HG03135 (cell line): ENCODE data around the gene USP20.
"Not testable (repeated sequence)": the region's sequence is repeated elsewhere in the genome, so short reads cannot be mapped to it uniquely, and the experiment has no call there.

Source experiments
- ATAC-seq: cut with Tn5 transposase; IDR thresholded peaks from one replicate; pipeline ENCODE4 v1.9.1; 2021; ENCODE audit warnings: mild to moderate bottlenecking, moderate library complexity; ENCODE audit not compliant: unreplicated experiment

The USP20 gene

DNA sequence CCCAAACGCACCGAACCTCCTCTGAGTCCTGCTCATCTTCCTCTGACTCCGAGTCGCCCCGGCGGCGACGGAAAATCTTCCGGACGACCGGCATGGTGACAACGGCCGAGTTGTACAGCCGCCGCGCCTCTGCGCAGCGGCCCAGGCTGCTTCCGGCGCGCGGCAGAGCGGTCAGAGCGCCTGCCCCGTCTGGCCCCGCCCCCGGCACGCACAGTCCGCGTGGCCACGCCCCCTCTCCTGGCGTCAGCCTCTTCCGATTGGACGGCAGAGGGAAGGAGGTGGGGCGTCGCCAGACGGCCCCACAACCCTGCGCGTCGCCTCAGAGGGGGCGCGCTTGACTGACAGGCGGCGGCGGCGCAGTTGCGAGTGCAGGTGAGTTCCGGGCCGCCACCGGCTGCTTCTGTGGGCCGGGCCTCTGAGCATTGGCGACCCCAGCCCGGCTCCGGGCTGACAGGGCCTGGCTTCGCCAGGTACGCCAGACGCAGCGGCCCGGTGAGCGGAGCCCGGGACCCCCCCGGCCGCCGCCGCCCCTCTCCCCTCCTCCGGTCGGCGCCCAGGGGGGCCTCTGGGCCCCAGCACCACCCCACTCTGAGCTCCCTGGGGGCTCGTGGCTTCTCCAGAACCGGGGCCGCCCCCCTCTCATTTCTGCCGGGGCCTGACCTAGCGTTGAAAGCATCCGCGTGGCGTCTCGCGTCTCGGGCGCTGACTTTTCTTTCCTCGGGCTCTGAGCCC lies at the start of gene USP20, which contains the start of gene C9orf78:
TSS of gene USP20 (plus strand) at position 331 of the 732 bp plus-strand sequence. CDS start 17,098 bp downstream, outside the sequence.
TSS of gene C9orf78 (minus strand) at position 148 of the 732 bp plus-strand sequence. CDS start at position 94, 54 bp downstream.
- ATAC-seq: peak; percentile 94

DNA sequence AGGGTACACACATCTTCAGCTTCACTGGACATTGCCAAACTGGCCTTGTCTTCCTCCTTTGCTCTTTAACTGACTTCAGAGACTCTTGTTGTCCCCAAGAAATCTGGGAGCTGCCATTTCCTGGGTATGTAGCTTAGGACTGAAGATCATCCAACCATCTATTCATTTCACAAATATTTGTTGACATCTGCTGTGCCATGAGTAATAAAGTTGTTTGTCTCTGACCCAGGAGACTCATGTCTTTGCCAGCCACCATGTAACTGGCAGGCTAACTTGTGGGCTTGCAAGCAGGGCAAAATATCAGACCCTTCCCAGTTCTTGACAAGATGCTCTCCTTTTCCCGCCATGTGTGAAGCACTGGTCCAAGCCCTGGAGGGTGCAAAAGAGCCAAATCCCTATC lies 49.4 kb upstream of the USP20 start:
- no peak for ATAC-seq

- ATAC-seq: no peak
Observed at GRCh38 chr9:129786481-129786880, 48.8 kb upstream of the USP20 start.

GRCh38 chr9:129794549-129794948 lies 40.7 kb upstream of the USP20 start:
- ATAC-seq: no peak

GRCh38 chr9:129796029-129796428 lies 39.2 kb upstream of the USP20 start:
- not testable (repeated sequence) for ATAC-seq

GRCh38 chr9:129798973-129799372 lies 36.3 kb upstream of the USP20 start:
- ATAC-seq: no peak

GRCh38 chr9:129801504-129801903 lies 33.8 kb upstream of the USP20 start:
- no peak for ATAC-seq

- peak; percentile 90 for ATAC-seq
Observed at GRCh38 chr9:129802833-129803675, 32.2 kb upstream of the USP20 start, which contains the start of gene TOR1B. Gene TOR1B, plus strand, starts transcription at chr9:129803184. Its CDS starts 29 bp downstream, at chr9:129803213.

- ATAC-seq: peak; percentile 12
Observed at GRCh38 chr9:129803676-129804060, 31.6 kb upstream of the USP20 start.

- ATAC-seq: no peak
Observed at GRCh38 chr9:129806061-129806460, 29.2 kb upstream of the USP20 start.

DNA sequence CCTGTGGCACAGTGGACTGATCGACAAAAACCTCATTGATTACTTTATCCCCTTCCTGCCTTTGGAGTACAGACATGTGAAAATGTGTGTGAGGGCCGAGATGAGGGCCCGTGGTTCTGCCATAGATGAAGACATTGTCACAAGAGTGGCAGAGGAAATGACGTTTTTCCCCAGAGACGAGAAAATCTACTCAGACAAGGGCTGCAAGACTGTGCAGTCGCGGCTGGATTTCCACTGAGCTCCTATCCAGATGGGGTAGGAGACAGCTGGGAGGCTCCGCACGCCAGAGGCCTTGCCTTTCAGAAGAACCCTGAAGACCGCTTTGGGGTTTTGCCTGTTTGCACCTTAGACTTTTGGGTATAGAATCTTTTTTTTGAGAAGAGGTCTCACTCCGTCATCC lies 25.9 kb upstream of the USP20 start:
- ATAC-seq: no peak

DNA sequence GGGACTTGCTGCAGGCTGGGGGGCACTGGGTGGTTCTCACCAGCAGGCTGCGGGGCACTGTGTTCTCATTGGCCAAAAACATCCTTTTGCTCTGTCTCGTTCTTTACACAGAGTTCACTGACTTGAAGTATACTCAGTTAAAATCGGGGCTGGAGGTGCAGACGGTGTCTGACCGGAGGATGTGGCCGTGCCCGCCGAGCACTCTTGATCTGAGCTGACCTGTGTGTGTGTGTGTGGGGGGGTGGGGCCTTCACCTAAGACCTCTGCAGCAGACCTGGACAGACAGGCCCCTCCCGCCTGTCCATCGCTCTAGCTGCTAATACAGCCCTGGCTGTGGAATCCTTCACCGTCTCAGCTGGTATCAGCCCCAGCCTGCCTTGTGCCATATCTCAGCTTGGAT lies 25.1 kb upstream of the USP20 start:
- no peak for ATAC-seq

DNA sequence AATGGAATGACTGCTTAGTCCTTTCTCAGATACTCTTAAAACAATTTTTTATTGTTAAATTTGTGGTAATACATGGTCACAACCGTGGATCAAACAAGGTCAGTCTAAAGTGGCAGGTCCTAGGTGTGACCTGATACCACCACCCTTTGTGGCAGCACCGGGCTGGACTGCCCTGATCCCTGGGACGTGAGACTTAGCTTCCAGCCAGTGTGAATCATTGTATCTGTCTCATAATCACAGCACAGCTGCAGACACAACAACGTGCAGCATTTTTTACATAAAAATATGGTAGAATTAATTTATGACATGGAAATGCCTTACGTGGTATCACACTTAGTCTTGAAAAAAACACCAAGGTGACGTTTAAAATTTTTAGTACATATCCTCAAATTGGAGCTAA lies 24.5 kb upstream of the USP20 start:
- no peak for ATAC-seq

GRCh38 chr9:129811967-129812363 lies 23.3 kb upstream of the USP20 start:
- no peak for ATAC-seq

GRCh38 chr9:129812385-129812784 lies 22.9 kb upstream of the USP20 start:
- no peak for ATAC-seq

DNA sequence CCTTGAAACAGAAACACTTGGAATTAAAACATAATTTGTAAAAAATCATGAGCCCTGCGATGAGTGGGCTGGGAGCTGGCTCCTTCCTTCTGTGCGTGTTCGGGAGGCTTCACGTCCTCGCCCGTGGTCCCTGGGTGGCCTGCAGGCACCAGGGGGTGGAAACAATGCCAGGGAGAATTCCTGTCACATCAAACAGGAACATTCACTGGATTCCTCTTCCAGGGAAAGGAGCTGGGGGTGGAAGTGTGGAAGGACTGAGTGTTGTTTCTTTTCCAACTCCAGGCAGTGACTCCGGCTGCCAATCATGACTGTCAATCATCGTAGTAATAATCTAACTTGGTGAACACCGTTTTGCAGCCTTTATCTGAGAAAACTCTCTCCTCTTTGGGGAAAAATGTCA lies 21.6 kb upstream of the USP20 start:
- ATAC-seq: no peak

DNA sequence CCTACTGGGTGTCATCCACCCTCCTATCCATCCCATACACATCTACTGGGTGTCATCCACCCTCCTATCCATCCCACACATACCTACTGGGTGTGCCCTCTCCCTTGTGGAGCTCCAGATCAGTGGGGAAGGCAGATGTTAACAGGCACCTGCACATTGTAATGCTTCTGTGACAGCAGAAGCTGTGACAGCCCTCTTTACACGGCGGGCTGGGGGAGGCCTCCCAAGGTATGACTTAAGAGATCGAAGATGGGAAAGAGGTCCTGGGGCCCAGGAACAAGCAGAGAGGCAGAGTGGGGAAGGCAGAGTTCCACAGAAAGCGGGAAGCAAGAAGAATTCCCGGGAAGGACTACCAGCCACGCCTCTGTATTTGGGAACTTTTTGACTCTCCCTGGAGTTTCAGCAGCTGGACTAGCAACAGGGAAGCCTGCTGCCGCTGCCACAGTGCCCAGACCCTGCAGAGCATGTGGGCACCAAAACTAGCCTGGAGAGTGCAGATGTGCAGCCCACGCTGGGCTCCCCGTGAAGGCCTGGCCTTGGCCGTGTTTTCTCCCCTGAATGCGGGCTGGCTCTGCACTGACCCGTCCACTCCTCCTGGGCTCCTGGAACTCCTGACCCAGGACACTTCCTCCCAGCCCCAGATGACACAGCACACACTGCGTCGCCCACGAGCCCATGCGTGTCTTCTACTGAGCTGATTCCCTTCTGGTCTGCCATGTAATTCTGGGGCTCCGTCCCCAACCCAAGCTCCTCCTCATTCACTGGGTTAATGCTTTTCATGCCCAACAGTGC lies 20.6 kb upstream of the USP20 start:
- ATAC-seq: no peak

DNA sequence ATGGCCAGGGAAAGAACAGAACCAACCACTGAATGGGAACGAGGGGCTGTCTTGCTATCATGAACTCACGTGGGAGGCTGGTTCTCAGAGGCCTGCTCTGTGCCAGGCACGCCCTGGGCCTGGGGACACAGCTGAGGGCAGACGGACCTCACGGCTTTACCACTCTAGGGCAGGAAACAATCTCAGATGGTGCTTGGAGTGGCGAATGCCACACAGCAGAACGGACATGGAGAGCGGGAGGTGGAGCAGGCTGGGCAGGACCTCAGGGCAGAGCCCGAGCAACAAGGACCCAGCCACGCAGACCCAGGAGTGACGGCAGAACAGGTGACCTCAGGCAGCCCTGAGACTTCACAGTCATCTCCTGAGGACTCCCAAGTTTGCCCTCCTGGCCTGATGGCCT lies 20.0 kb upstream of the USP20 start:
- ATAC-seq: no peak

DNA sequence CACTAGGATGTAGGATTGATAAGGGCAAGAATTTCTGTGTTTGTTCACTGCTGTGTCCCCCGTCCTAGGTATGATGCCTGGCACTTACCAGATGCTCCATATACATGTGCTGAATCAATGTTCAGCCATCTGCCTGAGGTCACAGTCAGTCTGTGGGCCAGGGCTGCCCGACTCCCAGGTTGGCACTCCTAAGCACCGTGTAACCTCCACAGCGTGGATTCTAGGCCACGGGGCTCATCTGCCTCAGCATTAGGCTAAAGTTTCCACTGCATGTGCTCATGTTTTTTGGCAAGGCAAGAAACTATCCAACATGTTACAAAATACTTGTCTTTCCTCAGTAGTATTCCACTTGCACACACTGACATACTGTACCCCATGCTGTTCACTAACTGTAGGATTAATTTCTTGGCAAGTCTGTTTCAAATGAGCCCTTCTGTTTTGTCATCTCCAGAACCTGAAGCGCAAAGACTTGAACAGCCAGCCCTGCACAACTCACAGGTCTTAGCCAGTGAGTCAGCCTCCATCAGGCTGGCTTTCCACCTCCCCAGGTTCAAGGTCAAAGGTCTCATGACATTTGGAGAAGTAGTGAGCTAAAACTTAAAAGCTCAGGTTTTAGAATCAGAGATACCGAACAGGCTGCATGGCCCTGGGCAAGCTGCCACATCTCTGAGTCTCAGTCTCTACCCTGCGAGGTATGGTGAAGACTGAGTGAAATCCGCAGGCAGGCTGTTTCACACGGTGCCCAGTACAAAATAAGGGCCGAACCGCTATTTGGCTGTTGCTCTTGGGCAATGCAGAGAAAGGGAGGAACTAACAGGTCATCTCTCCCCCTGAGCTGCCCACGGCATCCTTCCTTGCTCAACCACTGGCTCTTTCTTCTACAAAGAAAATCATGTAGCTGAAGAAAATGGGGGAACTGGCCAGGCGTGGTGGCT lies 18.5 kb upstream of the USP20 start:
- no peak for ATAC-seq
